Spleen (tissue), 11 donors: Measurements from ENCODE around the gene ACTN4. TPM values are rescaled to one million over a fixed set of nuclear protein-coding genes. Genes with fewer than 3 reads are reported as not detected.

ENCODE experiments used
- DNase-seq: peaks from one replicate; pipeline ENCODE4 v3.0.0-alpha.2; 2020
- H3K27ac ChIP-seq, 8 donors: fragments of 200-600 bp; sonication (generic) in 7 of 8; 1 replicate in 4 of 8; 2 replicates in 4 of 8; pipeline versions ENCODE4 v1.5.0 to v1.8.0; 2016 to 2021; ENCODE audit warnings: inconsistent platforms in 4 of 8, mild to moderate bottlenecking in 4 of 8, moderate library complexity in 1 of 8
- H3K27me3 ChIP-seq, 7 donors: fragments of 200-600 bp; sonication (generic) in 6 of 7; replicated peaks in 1 of 7; 1 replicate in 4 of 7; 2 replicates in 3 of 7; pipeline versions ENCODE4 v1.5.0 to v1.8.0; 2016 to 2021; ENCODE audit warnings: inconsistent platforms in 3 of 7, mild to moderate bottlenecking in 1 of 7
- H3K36me3 ChIP-seq, 6 donors: fragments of 200-600 bp; sonication (generic) in 5 of 6; 1 replicate in 4 of 6; 2 replicates in 2 of 6; pipeline versions ENCODE4 v1.5.0 to v1.8.0; 2016 to 2021; ENCODE audit warnings: inconsistent platforms in 2 of 6
- H3K4me1 ChIP-seq, 6 donors: fragments of 200-600 bp; sonication (generic) in 5 of 6; 1 replicate in 3 of 6; 2 replicates in 3 of 6; pipeline versions ENCODE4 v1.5.0 to v1.8.0; 2016 to 2021; ENCODE audit warnings: inconsistent platforms in 3 of 6
- H3K4me3 ChIP-seq, 8 donors: fragments of 200-600 bp; sonication (generic) in 7 of 8; 1 replicate in 4 of 8; 2 replicates in 4 of 8; pipeline versions ENCODE4 v1.5.0 to v1.8.0; 2016 to 2021; ENCODE audit warnings: inconsistent platforms in 4 of 8, mild to moderate bottlenecking in 4 of 8, moderate library complexity in 2 of 8
- H3K9me3 ChIP-seq, 8 donors: fragments of 200-600 bp; sonication (generic) in 7 of 8; 1 replicate in 4 of 8; 2 replicates in 4 of 8; pipeline versions ENCODE4 v1.5.0 to v1.8.0; 2016 to 2021; ENCODE audit warnings: inconsistent platforms in 4 of 8
- POLR2A ChIP-seq, 3 donors: fragments of 450-650 bp; IDR thresholded peaks; one replicate each; pipeline ENCODE4 v1.5.1; 2017; ENCODE audit warnings: antibody characterized with exemption in 3 of 3, mild to moderate bottlenecking in 1 of 3
- POLR2AphosphoS5 ChIP-seq, 3 donors: sonication (generic); formaldehyde crosslinking; IDR thresholded peaks; one replicate each; pipeline ENCODE4 v1.5.1; 2017; ENCODE audit warnings: antibody characterized with exemption in 3 of 3
- WGBS, 5 donors: extraction: QIAGEN DNeasy Blood & Tissue Kit in 3 of 5; methylation state at CpG; one replicate each; pipeline versions ENCODE4 v1.1.5 to v1.1.7; 2013 to 2018; 5-methylcytosine and 5-hydroxymethylcytosine counted together
- intact Hi-C: fragments of 100-400 bp; cut with DNase I; formaldehyde crosslinking; loops from one replicate; pipeline ENCODE4 v1.15.0; 2023; ENCODE audit warnings: low total_unique reads
- polyA plus RNA-seq, 3 donors: library from polyadenylated mRNA; stranded (reverse); fragments of 200-250 nt; gene quantifications; one replicate each; pipeline ENCODE4 v1.2.1, GENCODE V29; 2013
- total RNA-seq, 7 donors: library from RNA; depleted of rRNA in 3 of 7; stranded (reverse); fragments of >200 nt in 3 of 7; fragmentation: NEBNext Ultra II Directional in 4 of 7; extraction: Animal tissue kit (Norgen Biotek cat#: 25700) in 4 of 7; gene quantifications; one replicate each; pipeline versions ENCODE4 v1.1.0 to v1.2.1, GENCODE V29; 2016 to 2021
- TF ChIP-seq, protein P1 (sequence below), 11 experiments: fragments of 200-600 bp in 7 of 11; fragments of 450-650 bp in 4 of 11; sonication (generic) in 4 of 11; IDR thresholded peaks in 8 of 11; conservative IDR thresholded peaks in 3 of 11; 1 replicate in 7 of 11; 2 replicates in 4 of 11; pipeline versions ENCODE4 v1.4.0 to v1.8.0; 2016 to 2021; ENCODE audit warnings: antibody characterized with exemption in 11 of 11, inconsistent platforms in 4 of 11, mild to moderate bottlenecking in 1 of 11
- donor health status: healthy with polysubstance abuse.
- donor health status: DM: no; HTN: no; CAD: no; lungs with moderate emphysema.
- donor health status: DM: no; HTN: no; CAD: no.
- donor health status: Bipolar disorder and iron deficiency.
- donor health status: healthy.
- donor health status: DM: no; HTN: no; CAD: no.
- donor health status: DM: yes; HTN: yes; CAD: no.

ACTN4 gene
- total and polyA plus RNA-seq, 10 donors: 39.3 to 621 (median 408) TPM

DNA sequence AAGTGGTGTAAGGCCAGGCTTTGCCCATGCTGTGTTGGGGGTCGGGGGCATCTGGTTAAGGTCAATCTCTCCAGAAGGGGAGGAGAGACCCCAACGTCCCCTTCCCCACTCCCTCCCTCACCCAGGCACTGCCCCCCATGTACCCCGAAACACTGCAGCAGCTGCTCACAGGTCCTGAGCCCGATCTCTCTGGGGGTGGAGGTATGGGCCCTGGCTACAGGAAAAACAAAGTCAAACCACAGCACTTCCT lies 86.7 kb downstream of the ACTN4 start:
- 15 to 33% (median 26%) methylated on average over 3 to 4 of the region's 4 CpGs for WGBS, 5 donors
- Histone ChIP-seq H3K27ac (peak overlapping the region; percentile 74 to 88 (median 83)), H3K27me3 (peaks cover 0 to 15% (median 0%) of the 10 kb centered on the region in 7 donors)

DNA sequence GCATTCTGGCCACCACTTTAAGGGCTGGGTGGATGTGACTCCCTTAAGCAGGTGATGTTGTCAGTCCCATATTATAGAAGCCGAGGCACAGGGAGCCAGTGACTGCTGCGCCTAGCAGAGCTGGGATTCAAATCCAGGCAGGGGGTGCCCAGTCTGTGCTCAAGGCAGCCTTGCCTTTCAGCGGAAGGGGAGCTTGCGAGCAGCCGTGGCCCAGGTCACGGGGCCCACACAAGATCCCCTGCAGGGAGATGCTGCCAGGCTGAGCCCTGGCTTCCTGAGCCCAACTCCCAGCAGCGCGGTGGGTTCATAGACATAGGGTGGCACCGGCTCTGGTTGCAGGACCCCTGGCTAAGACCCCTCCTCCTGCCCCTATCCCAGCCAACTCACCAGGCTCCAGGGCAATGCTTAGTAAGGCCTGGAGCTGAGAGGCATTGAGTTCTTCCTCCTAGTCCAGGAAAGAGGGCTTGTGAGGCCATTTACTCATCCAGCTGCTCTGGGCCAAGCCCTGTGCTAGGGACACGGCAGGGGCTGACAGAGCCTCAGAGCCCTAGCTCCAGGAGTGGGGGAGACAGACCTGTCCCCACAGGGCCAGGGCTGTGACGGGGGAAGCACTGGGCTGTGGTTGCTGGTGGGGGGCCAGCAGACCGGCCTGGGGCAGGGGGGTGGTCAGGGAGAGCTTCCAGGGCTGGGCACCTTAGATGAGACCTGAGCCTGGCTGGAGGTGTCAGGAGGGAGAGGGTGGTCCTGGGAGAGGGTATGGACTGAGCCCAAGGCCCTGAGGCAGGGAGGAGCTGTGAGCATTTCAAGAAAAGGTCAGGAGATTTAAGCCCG lies 87.2 kb downstream of the ACTN4 start:
- WGBS, 5 donors: 10 to 30% (median 19%) methylated on average over 7 to 13 of the region's 13 CpGs
- Histone ChIP-seq H3K4me3 (peak overlapping the region; percentile 33 to 79 (median 42)), H3K27ac (peak overlapping the region; percentile 74 to 88 (median 83)), H3K36me3 (peaks cover 0 to 31% (median 15%) of the 10 kb centered on the region in 6 donors), H3K9me3 (no peaks in the 10 kb centered on the region), H3K4me1 (peaks cover 21 to 80% (median 67%) of the 10 kb centered on the region in 6 donors), H3K27me3 (peaks cover 0 to 15% (median 0%) of the 10 kb centered on the region in 7 donors)
- intact Hi-C loops: no loop called here
- peak; percentile 36 to 78 (median 65) for TF ChIP-seq POLR2AphosphoS5 (IDR thresholded peaks at IDR 0.05)
- TF ChIP-seq, protein P1, sequence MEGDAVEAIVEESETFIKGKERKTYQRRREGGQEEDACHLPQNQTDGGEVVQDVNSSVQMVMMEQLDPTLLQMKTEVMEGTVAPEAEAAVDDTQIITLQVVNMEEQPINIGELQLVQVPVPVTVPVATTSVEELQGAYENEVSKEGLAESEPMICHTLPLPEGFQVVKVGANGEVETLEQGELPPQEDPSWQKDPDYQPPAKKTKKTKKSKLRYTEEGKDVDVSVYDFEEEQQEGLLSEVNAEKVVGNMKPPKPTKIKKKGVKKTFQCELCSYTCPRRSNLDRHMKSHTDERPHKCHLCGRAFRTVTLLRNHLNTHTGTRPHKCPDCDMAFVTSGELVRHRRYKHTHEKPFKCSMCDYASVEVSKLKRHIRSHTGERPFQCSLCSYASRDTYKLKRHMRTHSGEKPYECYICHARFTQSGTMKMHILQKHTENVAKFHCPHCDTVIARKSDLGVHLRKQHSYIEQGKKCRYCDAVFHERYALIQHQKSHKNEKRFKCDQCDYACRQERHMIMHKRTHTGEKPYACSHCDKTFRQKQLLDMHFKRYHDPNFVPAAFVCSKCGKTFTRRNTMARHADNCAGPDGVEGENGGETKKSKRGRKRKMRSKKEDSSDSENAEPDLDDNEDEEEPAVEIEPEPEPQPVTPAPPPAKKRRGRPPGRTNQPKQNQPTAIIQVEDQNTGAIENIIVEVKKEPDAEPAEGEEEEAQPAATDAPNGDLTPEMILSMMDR (IDR thresholded peaks at IDR 0.05 in 8 of 11, conservative IDR thresholded peaks at IDR 0.05 in 3 of 11): no peak
- peak; percentile 89 for DNase-seq

More for the DNA sequence above, 86.7 kb downstream of the ACTN4 start:
- H3K9me3 ChIP-seq: no peaks in the 10 kb centered on the region
- peaks cover 0 to 36% (median 21%) of the 10 kb centered on the region in 6 donors for H3K36me3 ChIP-seq
- DNase-seq: no peak
- H3K4me3 ChIP-seq: peak overlapping the region in 6 of 8 donors; percentile 33 to 79 (median 44)
- intact Hi-C loops: no loop called here
- TF ChIP-seq POLR2A (IDR thresholded peaks at IDR 0.05) (no peak), POLR2AphosphoS5 (IDR thresholded peaks at IDR 0.05) (no peak)
- TF ChIP-seq, protein P1 (IDR thresholded peaks at IDR 0.05 in 8 of 11, conservative IDR thresholded peaks at IDR 0.05 in 3 of 11): no peak
- peaks cover 22 to 83% (median 72%) of the 10 kb centered on the region in 6 donors for H3K4me1 ChIP-seq

DNA sequence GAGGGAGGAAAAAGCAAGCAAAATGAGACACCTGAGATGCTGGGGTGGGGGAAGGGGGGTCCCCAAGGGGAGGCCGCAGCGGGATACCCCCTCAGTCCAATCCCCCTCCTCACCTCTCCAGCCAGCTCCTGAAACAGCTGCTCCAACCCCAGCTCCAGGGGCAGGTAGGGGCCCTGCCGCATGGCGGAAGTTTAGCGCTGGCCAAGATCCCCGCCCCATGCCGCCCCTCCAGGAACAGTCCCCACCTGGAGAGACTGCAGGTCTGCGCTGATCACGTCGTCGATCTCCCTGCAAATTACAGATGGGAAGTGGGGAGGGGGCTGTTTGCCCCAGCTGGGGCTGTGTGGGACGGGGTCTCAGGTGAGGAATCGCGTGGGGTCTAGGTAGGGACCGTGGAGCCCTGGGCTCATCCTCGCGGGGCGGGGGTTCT lies 87.8 kb downstream of the ACTN4 start:
- 16 to 38% (median 27%) methylated on average over 10 to 18 of the region's 18 CpGs for WGBS, 5 donors

More for the DNA sequence above, 87.8 kb downstream of the ACTN4 start:
- intact Hi-C loops: no loop called here
- Histone ChIP-seq H3K4me3 (peak overlapping the region; percentile 33 to 79 (median 42)), H3K36me3 (peaks cover 0 to 24% (median 13%) of the 10 kb centered on the region in 6 donors), H3K9me3 (no peaks in the 10 kb centered on the region), H3K27me3 (peaks cover 0 to 15% (median 0%) of the 10 kb centered on the region in 7 donors), H3K4me1 (peaks cover 21 to 79% (median 64%) of the 10 kb centered on the region in 6 donors), H3K27ac (peak overlapping the region; percentile 74 to 88 (median 83))
- peak; percentile 90 for DNase-seq
- TF ChIP-seq POLR2A (IDR thresholded peaks at IDR 0.05) (no peak), POLR2AphosphoS5 (IDR thresholded peaks at IDR 0.05) (peak; percentile 20 to 63 (median 56))
- TF ChIP-seq, protein P1 (IDR thresholded peaks at IDR 0.05 in 8 of 11, conservative IDR thresholded peaks at IDR 0.05 in 3 of 11): no peak
